HG02588 (cell line): ENCODE results near the gene LCN9.
"Not testable (repeated sequence)": the region's sequence is repeated elsewhere in the genome, so short reads cannot be mapped to it uniquely, and the experiment has no call there.

Experiments used
- ATAC-seq: cut with Tn5 transposase; IDR thresholded peaks from one replicate; pipeline ENCODE4 v1.9.1; 2021; ENCODE audit warnings: mild to moderate bottlenecking, moderate library complexity; ENCODE audit not compliant: unreplicated experiment

Gene LCN9

GRCh38 chr9:135670721-135671590 is 7.8 kb downstream of the LCN9 start:
- ATAC-seq = no peak

- ATAC-seq = no peak
Observed at GRCh38 chr9:135671591-135672041, 8.5 kb downstream of the LCN9 start.

DNA sequence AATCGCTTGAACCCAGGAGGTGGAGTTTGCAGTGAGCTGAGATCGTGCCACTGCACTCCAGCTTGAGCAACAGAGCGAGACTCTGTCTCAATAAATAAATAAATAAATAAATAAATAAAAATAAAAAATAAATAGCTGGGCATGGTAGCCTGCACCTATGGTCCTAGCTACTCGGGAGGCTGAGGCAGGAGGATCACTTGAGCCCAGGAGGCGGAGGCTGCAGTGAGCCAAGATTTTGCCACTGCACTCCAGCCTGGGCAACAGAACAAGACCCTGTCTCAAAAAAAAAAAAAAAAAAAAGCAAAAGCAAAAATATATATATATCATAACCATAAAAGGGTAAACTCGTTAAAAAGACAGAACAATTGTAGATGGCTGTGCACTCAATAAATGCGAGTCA is 9.7 kb downstream of the LCN9 start:
- ATAC-seq = not testable (repeated sequence)

GRCh38 chr9:135673941-135674340 is 10.8 kb downstream of the LCN9 start:
- ATAC-seq = no peak

DNA sequence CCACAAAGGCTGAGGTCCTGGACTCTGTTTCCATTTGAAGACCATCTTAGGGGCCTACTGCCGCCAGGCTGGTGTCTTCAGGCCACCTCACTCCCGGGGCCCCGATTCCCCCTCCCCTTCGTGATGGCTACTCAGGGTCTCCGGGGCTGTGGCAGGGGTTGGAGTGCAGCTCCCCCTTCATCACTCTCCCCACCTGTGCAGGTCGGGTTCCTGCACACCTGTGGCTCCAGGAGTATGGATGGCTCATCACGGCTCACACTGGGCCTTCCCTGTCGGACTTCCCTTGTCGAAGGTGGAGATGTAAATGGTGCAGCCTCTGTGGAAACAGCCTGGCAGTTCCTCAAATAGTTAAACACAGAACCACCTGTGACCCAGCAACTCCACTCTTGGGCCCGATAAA is 11.9 kb downstream of the LCN9 start:
- ATAC-seq = no peak

GRCh38 chr9:135676891-135677290 is 13.8 kb downstream of the LCN9 start:
- no peak for ATAC-seq

DNA sequence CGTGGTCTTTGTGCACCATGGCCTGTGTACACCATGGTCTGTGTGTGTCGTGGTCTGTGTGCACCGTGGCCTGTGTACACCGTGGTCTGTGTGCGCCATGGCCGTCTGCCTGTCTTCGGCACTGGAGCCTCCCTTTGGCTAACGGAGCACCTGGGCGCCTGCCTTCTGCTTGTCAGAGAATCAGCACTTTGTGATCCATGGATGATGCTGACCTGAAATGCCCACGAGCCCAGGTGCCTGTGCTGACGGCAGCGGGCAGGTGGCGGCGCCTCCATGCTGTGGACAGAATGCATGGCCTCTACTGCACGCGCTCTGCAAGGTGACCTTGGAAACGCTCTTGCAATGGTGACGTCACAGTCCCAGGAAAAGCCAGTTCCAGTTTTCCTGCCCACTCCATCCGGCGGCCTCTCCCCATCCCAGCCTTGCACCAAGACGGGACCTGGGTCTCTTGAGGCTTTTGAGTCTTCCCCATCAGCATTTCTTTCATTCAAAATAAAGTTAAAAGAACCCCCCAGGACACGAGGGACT is 14.6 kb downstream of the LCN9 start:
- ATAC-seq = no peak

DNA sequence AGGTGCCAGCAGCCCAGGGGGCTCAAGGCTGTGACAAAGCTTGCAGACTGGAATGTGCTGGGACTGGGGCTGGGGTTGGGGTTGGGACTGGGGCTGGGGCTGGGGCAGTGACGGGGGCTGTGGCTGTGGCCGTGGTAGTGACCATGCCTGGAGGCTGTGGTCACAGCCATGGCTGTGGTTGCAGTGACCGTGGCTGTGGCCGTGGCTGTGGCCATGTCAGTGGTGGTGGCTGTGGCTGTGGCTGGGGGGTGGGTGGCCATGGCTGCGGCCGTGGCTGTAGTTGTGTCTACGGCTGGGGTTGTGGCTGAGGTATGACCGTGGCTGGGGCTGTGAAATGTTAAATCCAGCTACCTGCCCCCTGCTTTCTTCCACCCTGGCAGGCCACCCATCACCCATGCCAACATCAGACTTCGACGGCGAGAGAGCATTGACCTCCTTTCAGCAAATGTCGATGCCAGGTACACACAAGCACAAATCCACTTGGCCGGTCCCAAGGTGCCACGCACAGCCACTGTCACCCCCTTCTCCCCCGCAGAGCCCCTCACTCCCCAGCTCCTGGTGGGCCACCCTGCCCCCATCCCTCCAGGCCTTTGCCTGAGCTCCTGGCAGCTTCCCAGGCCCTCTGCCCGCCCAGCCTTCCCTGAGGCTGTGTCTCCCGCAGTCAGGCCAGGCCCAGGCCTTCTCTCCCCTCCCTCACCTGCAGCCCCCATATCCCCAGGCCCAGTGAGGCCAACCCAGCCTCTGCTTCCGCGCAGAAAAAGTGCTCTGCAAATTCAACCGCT is 15.3 kb downstream of the LCN9 start:
- ATAC-seq = no peak

GRCh38 chr9:135680056-135680455 is 16.9 kb downstream of the LCN9 start:
- ATAC-seq = no peak

GRCh38 chr9:135681161-135681560 is 18.1 kb downstream of the LCN9 start:
- ATAC-seq = no peak

GRCh38 chr9:135683401-135684034 is 20.4 kb downstream of the LCN9 start:
- no peak for ATAC-seq

GRCh38 chr9:135684691-135685090 is 21.6 kb downstream of the LCN9 start:
- ATAC-seq = no peak

DNA sequence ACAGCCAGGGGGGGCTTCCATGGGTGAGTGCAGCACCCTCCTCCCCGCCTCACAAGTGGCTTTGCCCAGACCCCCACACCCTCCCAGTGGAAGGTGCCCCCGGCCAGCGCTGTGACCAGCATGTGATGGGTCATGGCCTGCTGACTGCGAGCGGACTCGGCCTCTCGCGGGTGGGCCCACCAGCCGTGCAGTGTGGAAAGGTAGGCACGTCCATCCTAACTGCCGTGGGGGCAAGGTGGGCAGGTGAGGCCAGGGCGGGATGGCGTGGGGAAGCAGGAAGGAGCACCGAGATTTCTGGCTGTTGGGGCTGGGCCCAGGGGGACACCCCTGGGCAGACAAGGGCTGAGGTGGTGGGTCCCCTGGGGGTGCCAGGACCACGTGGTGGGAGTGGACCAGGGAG is 24.1 kb downstream of the LCN9 start:
- no peak for ATAC-seq

DNA sequence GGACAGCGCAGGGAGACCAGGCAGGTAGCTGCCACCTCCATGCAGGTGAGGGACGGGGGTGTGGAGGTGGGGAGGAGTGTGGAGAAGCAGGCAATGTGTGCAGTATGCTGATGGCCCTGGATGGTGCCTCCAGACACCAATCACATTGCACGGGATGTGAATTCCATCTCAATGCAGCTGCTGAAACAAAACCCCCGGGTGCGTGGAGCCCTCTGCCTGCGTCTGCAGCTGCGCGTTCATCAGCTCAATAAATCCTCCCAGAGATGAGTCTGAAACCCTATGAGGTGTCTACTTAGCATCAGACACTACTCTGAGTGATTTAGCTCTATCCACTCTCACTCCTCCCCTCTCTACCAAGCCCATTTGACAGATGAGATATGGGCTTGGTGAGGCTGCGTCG is 25.9 kb downstream of the LCN9 start:
- ATAC-seq = no peak

- no peak for ATAC-seq
Observed at GRCh38 chr9:135690836-135691570, 27.9 kb downstream of the LCN9 start.

DNA sequence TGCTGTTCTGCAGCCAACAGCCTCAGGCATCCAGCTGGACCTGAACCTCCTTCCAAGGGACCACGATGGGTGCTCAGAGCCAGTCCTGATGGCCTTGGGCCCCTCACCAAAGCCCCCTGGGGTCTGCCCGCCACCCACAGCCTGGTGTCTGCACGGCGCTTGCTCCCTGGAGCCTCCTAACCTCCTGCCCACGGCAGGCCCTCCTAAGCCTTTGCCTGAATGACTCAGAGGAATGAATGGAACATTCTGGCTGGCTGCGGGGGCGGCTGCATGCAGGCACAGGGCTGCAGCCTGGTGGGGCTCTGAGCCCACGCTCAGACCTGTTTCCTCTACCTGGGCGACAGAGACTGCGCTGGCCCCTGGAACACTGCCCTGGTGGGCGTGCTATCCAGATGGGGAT is 29.3 kb downstream of the LCN9 start:
- no peak for ATAC-seq

GRCh38 chr9:135693265-135693664 is 30.2 kb downstream of the LCN9 start:
- no peak for ATAC-seq

DNA sequence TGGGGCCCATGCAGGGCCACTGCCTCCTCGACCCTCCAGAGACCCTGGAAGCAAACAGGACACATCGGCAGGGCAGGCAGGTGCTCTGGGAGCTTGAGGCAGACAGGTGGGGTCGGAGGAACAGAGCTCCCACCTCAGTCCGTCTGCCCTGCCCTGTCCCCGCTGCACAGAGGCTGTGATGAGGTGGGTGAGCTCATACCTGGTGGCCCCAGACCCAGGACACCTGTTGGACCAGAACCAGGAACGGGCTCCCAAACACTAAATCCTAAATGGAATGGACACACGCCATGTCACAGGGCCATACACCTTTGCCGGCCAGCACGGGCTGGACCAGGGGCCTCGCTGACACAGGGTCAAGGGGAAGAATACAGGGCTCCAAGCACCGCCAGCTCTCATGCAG is 30.7 kb downstream of the LCN9 start:
- no peak for ATAC-seq

DNA sequence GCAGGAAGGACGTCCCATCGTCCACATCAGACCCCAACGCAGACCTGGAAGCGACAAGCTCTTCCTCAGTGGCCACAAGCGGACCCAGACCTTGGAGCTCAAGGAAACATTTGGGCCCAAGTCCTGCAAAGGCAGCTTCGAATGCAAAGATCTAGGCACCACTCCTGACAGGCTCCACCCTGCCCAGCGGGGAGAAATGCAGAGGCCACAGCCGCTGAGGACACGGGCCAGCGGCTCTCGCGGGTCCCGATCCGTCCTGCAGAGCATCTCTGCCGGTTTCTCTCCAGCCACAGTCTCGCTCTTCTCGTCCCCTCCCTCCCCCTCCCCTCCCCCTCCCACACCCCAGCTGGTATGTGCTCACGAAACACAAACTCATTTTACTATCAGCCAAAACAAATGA is 31.3 kb downstream of the LCN9 start:
- no peak for ATAC-seq

DNA sequence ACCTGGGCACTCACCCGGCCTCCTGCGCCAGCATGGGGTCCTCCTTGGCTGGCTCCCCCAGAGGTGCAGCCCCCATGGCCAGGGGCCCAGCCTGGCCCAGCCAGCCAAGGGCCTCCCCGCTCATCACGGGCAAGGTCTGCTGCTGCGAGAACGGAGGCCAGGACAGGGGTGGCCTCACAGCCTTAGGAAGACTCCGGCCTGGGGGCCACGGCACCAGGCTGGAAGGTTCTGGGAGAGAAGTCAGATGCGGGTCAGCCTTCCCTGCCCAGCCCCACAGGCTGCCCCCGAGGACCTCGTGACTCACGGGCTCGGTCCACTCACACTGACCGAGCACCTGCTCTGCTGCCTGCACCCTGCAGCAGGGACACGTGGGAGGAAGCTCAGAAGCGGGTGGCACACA is 31.9 kb downstream of the LCN9 start:
- no peak for ATAC-seq

DNA sequence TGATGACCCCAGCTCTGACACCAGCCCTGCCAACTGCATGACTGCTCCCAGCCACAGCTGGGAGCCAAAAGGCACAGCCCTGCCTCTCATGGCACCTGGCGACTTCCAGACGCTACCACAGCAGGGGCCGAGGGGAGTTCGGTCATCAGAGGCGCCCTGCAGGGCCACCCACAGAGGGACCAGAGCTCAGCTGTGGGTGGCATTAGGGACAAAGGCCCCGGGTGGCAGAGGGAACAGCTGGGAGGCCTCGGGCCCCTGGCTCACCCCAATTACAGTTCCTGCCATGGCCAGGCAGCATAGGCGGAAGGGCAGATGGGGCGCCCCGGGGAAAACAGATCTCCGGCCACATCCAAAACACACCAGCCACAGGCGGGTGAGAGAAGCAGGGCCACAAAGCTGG is 32.5 kb downstream of the LCN9 start:
- ATAC-seq = no peak
